ENCODE measurements around the gene RADX.
"Not testable (repeated sequence)": the region's sequence is repeated elsewhere in the genome, so short reads cannot be mapped to it uniquely, and the experiment has no call there.

RADX gene, protein sequence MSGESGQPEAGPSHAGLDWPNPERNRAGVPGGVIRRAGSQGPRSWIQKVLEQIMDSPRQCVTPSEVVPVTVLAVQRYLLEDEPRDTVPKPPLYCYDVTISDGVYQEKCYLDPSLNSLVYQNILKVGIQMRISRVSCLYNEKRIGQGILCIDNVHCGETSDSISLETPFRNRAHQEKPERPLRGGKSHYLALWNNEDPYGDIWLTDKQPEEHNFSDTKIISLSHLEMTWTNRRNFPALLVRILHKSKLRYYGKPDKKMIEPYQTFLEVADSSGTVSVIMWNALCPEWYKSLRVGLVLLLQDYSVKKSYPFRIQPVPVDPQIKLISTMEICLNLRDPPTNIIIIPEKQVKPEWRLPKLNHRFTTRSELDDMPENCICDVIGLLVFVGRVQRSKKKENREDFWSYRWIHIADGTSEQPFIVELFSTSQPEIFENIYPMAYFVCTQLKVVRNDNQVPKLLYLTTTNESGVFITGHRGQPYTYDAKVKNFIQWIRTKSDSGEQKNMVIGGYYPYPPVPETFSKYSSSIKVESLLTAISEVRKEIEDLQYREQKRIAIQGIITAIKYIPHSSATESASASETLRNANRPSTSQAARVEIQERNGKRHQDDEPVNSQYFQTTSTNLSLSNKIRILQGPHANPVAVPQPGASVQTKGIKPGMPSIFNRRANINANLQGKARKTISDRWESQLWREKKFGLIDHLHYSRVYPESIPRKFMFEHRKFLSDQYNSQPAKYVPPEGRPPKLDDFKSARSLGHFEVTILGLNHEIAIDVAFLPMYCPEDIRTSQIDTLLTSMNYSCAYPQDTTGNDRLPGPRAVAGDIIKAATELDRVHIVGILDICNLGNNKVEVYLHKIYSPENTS

GRCh38 chrX:106611679-106612392 is at the start of gene RADX:
Gene RADX (plus strand): TSS chrX:106611978. CDS start chrX:106612081, 103 bp downstream.
- DNase-seq (ENCODE audit: low spot score), result peak; percentile 12

GRCh38 chrX:106564986-106565385 is 46.8 kb upstream of the RADX start:
- no peak for DNase-seq (ENCODE audit: low spot score)

DNA sequence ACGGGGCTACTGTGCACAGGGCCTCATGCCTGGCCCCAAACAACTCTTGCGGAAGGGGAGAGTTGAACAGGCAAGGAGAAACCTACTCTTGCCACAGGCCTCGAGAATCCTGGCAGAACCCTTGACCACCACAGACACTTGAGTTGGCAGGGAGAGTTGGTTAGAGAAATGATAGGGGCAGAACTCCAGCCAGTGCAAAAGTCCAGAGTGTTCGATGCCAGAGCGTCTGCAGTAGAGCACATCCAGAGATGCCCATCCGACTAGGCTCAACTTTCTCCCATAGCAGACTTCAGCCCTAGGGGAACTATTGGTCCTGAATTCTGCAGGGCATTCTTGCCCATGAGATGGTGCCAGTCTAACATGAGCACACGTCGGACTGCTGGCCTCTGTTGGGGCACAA is 45.4 kb upstream of the RADX start:
- no peak for DNase-seq (ENCODE audit: low spot score)

DNA sequence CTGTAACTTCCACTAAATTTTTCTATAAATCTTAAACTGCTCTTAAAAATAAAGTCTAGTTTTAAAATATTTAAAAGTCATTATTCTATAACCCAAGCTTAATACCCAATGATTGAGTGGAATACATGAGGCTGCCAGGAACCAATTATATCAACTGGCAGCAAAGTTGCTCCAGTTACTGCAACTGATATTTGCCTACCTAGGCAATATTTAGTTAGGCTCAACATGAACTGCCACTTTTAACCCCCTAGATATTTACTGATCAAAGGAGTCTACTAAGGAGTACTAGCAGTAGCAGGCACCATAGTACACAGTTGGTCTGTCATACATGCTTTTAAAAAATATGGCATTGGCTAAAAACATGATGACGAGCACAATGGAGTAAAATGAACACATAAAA is 29.9 kb upstream of the RADX start:
- DNase-seq (ENCODE audit: low spot score), result no peak

DNA sequence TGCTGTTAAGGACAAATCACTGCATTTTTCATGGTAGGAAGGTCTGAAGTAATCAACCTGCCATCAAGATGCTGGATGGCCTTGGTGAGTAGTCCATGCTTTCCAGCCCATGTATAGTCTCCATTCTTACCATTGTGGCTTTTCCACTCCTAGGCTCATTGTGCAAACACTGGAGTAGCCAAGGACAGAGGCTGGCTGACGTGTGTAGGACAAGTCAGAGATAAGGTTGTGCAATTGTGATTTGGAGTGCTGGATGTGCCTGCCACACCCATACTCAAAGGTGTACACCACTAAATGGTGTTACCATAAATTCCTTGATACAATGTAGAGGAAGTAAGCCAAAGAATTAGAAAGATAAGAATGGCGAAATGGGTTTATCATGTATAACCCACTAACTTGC is 26.3 kb upstream of the RADX start:
- DNase-seq (ENCODE audit: low spot score), result no peak

GRCh38 chrX:106588801-106589200 is 23.0 kb upstream of the RADX start:
- DNase-seq (ENCODE audit: low spot score), result no peak

DNA sequence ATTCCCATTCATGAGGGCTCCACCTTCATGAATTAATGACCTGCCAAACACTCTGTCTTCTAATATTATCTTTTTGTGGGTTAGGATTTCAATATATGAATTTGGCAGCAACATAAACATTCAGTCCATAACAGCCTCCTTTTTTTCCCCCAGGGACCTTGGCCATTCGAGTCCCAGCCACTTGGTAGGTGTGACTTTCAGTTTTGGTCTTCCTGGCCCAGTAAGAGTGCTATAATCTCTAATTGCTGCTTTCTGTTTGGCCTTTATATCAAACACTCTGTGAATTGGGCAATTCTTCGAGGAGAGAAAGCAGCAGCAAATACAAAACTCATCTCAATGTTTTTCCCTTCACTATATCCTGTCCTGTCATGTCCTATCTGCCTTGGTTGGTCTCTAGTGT is 12.4 kb upstream of the RADX start:
- DNase-seq (ENCODE audit: low spot score), result no peak

DNA sequence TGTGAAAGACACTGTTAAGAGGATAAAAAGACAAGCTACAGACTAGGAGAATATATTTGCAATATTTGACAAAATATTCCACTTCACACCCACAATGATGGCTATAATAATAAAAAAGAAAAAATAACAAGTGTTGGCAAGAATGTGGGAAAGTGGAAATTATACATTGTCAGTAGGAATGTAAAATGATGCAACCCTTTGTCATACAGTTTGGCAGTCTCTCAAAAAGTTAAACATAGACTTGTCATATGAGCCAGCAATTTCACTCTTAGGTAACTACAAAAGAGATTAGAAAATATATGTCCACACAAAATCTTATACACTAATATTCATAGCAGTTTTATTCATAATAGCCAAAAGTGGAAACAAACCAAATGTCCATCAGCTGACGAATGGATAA is 5.2 kb upstream of the RADX start:
- no peak for DNase-seq (ENCODE audit: low spot score)

GRCh38 chrX:106608016-106608415 is 3.8 kb upstream of the RADX start:
- no peak for DNase-seq (ENCODE audit: low spot score)

- no peak for DNase-seq (ENCODE audit: low spot score)
These were observed 480 bp upstream of the RADX start for GRCh38 chrX:106611317-106611678.

- no peak for DNase-seq (ENCODE audit: low spot score)
These were observed 600 bp downstream of the RADX start for GRCh38 chrX:106612393-106612763.

DNA sequence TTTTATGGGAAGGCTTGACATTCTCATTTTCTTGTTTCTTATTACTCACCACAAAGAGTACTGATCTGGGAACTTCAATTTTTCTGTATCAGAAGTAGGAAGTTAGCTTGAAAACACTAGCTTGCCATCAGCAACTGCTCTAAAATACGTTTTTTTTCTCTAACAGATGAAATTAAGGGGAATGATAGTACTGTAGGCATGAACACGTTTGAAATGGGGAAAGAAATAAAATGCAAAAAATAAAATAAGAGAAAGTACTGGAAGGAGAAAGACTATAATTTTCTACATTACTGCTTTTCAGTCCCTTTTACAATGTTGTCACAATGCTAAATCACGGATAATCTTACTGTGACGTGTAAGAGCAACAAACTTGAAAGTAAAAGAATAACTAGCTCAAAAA is 1.5 kb downstream of the RADX start:
- DNase-seq (ENCODE audit: low spot score), result no peak

DNA sequence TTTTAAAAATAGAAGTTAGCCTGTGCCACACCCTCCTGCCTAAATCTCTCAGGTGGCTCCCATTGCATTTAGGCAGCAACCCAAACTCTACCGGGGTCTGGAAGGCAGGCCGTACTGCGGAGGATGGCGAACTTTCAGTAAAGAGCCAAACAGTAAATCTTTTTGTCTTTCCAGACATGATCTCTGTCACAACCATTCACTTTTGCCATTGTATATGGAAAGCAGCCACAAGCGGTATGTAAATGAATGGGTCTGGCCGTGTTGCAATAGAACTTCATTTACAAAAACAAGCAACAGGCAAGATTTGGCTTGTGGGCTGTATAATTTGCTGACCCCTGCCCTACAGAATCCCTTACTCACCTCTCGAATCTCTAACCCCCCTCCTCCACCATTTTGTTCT is 3.3 kb downstream of the RADX start:
- DNase-seq (ENCODE audit: low spot score), result no peak

DNA sequence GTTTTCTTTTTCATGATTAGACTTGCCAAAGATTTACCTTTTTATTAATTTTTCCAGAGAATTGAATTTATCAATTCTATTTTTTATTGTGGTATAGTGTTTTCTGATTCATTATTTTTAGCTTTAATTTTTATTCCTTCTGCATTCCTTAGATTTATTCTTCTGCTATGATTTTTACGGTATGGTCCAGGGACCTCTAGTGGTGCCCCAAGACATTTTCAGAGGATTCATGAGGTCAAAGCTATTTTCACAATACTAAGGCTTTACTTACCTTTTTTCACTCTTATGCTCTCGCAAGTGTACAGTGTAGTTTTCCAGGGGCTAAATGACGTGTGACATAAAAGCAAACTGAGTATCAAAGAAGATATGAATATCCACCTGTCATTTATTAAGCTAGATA is 8.0 kb downstream of the RADX start:
- DNase-seq (ENCODE audit: low spot score), result no peak

- no peak for DNase-seq (ENCODE audit: low spot score)
These were observed 10.1 kb downstream of the RADX start for GRCh38 chrX:106621836-106622235.

DNA sequence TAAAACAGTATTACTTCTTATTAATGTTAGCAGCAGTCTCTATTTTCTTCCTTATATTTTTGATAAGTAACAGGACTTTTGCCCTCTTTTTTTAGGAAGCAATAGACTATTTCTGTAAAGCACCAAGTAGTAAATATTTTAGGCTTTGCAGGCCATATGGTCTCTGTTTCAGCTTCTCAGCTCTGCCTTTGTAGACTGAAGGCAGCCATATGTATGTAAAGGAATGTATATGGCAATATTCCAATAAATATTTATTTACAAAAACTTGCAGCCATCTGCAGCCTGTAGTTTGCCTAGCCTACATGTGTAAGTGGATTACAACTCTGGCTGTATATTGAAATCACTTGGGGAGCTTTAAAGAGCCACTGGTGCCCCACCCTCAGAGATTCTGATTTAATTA is 15.0 kb downstream of the RADX start:
- no peak for DNase-seq (ENCODE audit: low spot score)

DNA sequence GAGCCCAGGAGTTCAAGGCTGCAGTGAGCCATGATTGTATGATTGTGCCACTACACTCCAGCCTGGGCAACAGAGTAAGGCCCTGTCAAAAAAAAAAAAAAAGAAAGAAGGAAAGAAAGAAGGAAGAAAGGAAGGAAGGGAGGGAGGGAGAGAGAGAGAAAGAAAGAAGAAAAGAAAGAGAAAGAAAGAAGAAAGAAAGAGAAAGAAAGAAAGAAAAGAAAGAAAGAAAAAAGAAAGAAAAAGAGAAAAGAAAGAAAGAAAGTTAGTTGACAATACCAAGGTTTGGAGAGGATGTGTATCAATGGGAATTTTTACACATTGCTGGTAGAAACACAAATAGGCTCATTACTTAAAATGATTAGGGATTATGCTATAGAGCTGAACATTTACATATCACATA is 19.8 kb downstream of the RADX start:
- DNase-seq (ENCODE audit: low spot score), result no peak

GRCh38 chrX:106649523-106650428 is 38.0 kb downstream of the RADX start:
- no peak for DNase-seq (ENCODE audit: low spot score)

GRCh38 chrX:106653625-106654024 is 41.8 kb downstream of the RADX start:
- DNase-seq (ENCODE audit: low spot score), result not testable (repeated sequence)

- DNase-seq (ENCODE audit: low spot score), result no peak
These were observed 58.9 kb downstream of the RADX start for GRCh38 chrX:106670631-106671030.

- DNase-seq (ENCODE audit: low spot score), result no peak
These were observed 60.7 kb downstream of the RADX start for GRCh38 chrX:106672527-106672926.

DNA sequence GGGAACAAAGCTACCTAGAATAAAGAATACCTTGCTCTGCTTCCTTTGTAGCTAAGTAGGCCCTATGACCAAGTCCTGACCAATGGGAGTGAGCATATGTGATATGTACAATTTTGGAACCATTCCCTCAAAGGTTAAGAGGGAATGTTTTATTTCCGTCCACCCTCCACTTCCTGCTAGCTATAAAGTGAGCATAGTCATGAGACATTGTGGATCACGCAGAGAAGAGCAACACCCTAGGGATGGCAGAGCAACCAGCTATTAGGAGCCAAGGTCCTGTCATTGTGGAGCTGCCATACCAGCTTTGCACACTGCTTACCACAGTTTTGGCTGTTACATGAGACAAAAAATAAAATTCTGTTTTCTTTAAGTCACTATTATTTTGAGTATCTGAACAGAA is 68.9 kb downstream of the RADX start:
- DNase-seq (ENCODE audit: low spot score), result no peak
